ENCODE results near the gene TMEM179.

- no peak for TF ChIP-seq TAF1 (IDR thresholded peaks at IDR 0.05; ENCODE audit: low read depth)
- no peak for TF ChIP-seq ZBTB7A (IDR thresholded peaks at IDR 0.05; ENCODE audit: low read depth)
- no peak for TF ChIP-seq EP300 (IDR thresholded peaks at IDR 0.05; ENCODE audit: borderline replicate concordance)
- no peak for TF ChIP-seq REST (IDR thresholded peaks at IDR 0.05; ENCODE audit: low read depth)
- no peak for TF ChIP-seq CEBPB (IDR thresholded peaks at IDR 0.05)
- TF ChIP-seq USF1 (IDR thresholded peaks at IDR 0.05): no peak
- TF ChIP-seq TEAD4 (IDR thresholded peaks at IDR 0.05): no peak
- no peak for TF ChIP-seq MAX (IDR thresholded peaks at IDR 0.05)
- no peak for TF ChIP-seq YY1 (IDR thresholded peaks at IDR 0.05; ENCODE audit: low read depth)
- TF ChIP-seq RAD21 (IDR thresholded peaks at IDR 0.05; ENCODE audit: low read depth): no peak
Measured at GRCh38 chr14:104554608-104555429, 49.8 kb downstream of the TMEM179 start.
